SHP77 (cell line): ENCODE results near the gene SLC25A2.
A peak's percentile ranks its signal among the peaks of the same experiment; 100 is the strongest.
"Not testable (repeated sequence)": the region's sequence is repeated elsewhere in the genome, so short reads cannot be mapped to it uniquely, and the experiment has no call there.

Source experiments
- DNase-seq, 2 experiments: peaks; one replicate each; lab custom pipeline; 2025; lab: John Stamatoyannopoulos, UW

The SLC25A2 gene

GRCh38 chr5:141303756-141304155 lies at the start of gene SLC25A2:
TSS of gene SLC25A2 (minus strand) at chr5:141304049. CDS start at chr5:141303865, 184 bp downstream.
- DNase-seq: no peak

DNA sequence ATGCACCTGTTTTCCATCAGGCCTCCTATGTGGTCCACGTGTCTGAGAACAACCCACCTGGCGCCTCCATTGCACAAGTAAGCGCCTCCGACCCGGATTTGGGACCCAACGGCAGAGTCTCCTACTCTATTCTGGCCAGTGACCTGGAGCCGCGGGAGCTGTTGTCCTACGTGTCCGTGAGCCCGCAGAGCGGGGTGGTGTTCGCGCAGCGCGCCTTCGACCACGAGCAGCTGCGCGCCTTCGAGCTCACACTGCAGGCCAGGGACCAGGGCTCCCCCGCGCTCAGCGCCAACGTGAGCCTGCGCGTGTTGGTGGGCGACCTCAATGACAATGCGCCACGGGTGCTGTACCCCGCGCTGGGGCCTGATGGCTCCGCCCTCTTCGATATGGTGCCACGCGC lies 47.7 kb upstream of the SLC25A2 start:
- DNase-seq: no peak

GRCh38 chr5:141349917-141350619 lies 46.2 kb upstream of the SLC25A2 start, which contains the start of gene PCDHGB1:
TSS of gene PCDHGB1 (plus strand) at chr5:141350099. CDS start at chr5:141350261, 162 bp downstream.
- peak; percentile 66 to 71 for DNase-seq

- not testable (repeated sequence) for DNase-seq
Observed at GRCh38 chr5:141346017-141346416, 42.2 kb upstream of the SLC25A2 start.

- no peak for DNase-seq
Observed at GRCh38 chr5:141345327-141345726, 41.5 kb upstream of the SLC25A2 start.

- no peak for DNase-seq
Observed at GRCh38 chr5:141343953-141344463, 40.2 kb upstream of the SLC25A2 start.

DNA sequence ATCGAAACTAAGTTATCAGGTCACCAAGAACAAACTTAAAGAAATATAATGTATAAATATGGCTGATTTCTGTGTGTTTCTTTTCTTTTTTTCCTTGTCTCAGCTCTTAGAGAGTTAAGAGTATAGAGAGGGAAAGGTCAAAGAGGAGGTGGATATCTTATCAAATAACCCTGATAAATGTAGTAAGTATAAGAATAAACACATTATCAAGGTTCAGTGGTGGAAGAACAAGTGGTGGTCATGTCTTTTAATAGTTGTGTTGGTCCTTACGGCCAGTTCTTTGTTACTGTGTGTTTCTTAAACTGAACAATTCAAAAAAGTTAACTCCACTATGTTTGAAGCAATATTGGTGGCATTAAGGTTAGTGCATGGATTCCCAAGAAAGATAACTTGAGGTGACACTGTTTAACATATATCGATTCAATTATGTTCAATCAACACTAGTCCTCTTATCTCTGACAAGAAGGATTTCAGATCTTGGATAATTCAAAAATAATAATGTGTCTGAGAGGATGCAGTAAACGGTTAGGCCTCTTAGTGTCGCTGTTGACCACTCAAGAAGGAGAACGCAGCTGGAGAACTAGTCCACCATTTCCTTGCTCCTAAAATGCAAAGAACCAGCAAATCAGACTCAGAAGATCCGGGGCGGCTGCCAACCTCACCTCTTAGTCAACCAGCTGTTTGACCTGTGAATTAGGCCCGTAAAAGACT lies 39.5 kb upstream of the SLC25A2 start, which contains the start of gene PCDHGA3:
PCDHGA3 (plus strand) TSS at position 588 of the 711 bp plus-strand sequence. CDS start 205 bp downstream, outside the sequence.
- DNase-seq: no peak

GRCh38 chr5:141342773-141343172 lies 38.9 kb upstream of the SLC25A2 start:
- DNase-seq: no peak

DNA sequence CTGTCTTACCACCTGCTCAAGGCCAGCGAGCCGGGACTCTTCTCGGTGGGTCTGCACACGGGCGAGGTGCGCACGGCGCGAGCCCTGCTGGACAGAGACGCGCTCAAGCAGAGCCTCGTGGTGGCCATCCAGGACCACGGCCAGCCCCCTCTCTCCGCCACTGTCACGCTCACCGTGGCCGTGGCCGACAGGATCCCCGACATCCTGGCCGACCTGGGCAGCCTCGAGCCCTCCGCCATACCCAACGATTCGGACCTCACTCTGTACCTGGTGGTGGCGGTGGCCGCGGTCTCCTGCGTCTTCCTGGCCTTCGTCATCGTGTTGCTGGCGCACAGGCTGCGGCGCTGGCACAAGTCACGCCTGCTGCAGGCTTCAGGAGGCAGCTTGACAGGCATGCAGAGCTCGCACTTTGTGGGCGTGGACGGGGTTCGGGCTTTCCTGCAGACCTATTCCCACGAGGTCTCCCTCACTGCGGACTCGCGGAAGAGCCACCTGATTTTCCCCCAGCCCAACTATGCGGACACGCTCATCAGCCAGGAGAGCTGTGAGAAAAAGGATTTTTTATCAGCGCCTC lies 37.0 kb upstream of the SLC25A2 start:
- DNase-seq: not testable (repeated sequence)

GRCh38 chr5:141338538-141339306 lies 34.9 kb upstream of the SLC25A2 start, which contains the start of gene PCDHGA2:
TSS of gene PCDHGA2 (plus strand) at chr5:141338760.
- no peak for DNase-seq

- not testable (repeated sequence) for DNase-seq
Observed at GRCh38 chr5:141332571-141332970, 28.7 kb upstream of the SLC25A2 start.

GRCh38 chr5:141330299-141331080 lies 26.6 kb upstream of the SLC25A2 start, which contains the start of gene PCDHGA1:
TSS of gene PCDHGA1 (plus strand) at chr5:141330514.
- peak; percentile 18 to 28 for DNase-seq

DNA sequence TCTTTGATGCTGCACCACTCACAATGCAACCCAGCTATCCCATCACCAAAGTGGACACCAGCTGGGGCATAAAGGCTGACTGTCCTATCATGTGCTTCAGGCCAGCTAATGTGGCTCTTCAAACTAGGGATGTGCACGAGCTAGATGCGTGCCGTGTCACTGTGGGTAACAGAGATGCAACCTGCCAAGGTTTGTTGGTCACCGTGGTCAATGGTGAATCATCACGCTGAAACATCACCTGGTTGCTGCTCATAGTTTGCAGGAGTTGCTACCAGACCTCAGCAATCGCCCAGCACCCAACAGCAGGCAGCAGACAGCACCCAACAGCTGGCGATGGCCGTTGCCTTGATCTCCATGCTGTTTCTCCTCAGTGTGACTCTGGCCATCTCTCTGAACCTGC lies 24.4 kb upstream of the SLC25A2 start:
- no peak for DNase-seq

- DNase-seq: peak; percentile 52 to 59
Observed at GRCh38 chr5:141326088-141326854, 22.4 kb upstream of the SLC25A2 start.

DNA sequence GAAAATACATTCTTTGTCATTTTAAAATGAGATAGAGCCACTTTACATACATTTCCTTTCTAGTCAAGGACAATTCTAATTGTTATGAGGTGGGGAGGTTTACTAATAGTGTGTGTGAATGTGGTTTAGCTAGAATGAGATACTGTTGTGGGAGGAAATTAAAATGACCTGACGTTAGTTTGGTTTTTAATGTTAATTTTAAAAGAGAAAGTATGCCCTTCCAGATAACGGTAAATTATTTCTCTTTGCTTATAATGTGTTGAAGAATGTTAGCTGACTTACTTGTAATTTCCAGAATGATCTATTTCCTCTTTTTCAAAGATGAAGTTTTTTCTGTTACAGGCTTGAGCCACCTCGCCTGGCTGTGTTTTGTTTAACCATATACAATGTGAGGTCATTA lies 18.4 kb upstream of the SLC25A2 start:
- DNase-seq: no peak

- peak; percentile 81 to 84 for DNase-seq
Observed at GRCh38 chr5:141320225-141321169, 16.6 kb upstream of the SLC25A2 start, which contains the start of gene TAF7. TSS of gene TAF7 (minus strand) at chr5:141320784. CDS start at chr5:141320044, 740 bp downstream.

- DNase-seq: no peak
Observed at GRCh38 chr5:141319699-141320098, 15.8 kb upstream of the SLC25A2 start.

DNA sequence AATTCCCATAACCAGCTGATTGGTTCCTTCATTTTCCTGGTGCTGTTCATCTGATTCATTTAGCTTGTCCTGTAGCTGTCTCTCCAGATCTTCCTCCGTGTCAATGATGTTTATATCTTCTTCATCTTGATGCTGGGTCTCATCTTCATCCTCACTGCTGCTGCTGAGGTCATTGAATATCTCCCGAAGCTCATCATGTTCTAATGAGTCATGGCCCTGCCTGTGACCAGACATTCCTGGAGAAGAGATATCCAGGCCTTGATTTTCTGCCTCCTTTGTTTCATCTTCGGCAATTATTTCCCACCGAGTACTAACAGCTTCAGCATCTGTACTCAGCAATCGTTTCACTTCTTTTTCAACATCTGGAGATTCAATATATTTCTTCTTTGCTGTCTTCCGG lies 15.4 kb upstream of the SLC25A2 start:
- no peak for DNase-seq

DNA sequence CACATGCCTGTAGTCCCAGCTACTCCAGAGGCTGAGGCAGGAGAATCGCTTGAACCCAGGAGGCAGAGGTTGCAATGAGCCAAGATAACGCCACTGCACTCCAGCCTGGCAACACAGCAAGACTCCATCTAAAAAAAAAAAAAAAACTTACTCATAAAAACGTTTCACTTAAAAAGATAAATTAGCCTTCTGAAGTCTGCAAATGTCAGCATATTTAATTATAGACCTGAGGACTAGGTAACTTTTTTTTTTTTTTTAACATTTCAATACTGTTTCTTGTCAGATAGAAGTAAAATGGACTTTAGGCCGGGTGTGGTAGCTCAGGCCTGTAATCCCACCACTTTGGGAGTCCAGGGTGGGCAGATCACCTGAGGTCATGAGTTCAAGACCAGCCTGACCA lies 13.1 kb upstream of the SLC25A2 start:
- not testable (repeated sequence) for DNase-seq
